ENCODE measurements around the gene TJP1.

DNA sequence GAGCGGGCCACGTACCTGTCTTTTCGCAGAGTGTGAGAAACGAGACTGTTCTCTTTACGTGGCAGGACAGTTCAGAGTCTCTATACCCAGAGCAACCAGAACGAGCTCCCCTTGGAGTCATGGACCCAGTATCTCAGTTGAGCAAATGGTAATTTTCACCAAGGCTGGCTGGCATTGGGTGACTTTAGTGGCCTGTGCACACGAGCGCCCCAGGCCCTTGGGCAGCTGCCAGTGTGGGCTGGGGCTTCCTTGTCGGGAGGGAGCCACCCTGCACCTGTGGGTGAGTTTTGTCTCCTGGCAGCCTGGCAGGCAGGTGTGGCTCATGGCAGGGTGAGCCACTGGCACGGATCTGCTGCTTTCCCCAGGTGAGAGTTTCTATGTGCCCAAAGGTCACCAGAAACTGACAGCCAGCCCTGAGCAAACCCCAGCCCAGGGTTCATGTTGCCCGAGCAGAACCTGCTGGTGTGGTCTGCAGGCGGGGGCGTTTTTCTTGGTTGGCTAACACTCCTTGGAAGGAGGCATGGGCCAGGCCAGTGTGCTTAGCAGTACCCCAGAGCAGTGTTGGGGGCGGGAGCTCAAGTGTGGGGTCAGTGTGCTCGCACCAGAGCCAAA, 135.0 kb downstream of the TJP1 start:
- TF ChIP-seq, protein P1, sequence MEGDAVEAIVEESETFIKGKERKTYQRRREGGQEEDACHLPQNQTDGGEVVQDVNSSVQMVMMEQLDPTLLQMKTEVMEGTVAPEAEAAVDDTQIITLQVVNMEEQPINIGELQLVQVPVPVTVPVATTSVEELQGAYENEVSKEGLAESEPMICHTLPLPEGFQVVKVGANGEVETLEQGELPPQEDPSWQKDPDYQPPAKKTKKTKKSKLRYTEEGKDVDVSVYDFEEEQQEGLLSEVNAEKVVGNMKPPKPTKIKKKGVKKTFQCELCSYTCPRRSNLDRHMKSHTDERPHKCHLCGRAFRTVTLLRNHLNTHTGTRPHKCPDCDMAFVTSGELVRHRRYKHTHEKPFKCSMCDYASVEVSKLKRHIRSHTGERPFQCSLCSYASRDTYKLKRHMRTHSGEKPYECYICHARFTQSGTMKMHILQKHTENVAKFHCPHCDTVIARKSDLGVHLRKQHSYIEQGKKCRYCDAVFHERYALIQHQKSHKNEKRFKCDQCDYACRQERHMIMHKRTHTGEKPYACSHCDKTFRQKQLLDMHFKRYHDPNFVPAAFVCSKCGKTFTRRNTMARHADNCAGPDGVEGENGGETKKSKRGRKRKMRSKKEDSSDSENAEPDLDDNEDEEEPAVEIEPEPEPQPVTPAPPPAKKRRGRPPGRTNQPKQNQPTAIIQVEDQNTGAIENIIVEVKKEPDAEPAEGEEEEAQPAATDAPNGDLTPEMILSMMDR (conservative IDR thresholded peaks at IDR 0.05), result no peak
- no peak for TF ChIP-seq EZH2 (IDR thresholded peaks at IDR 0.05; ENCODE audit: low read depth)

Data from PC-9 (cell line).